T-helper 17 cell (primary cell): Measurements from ENCODE around the gene RIC3. TPM values are rescaled to one million over a fixed set of nuclear protein-coding genes. Genes with fewer than 3 reads are reported as not detected.

Source experiments
- ATAC-seq: fragments of 150-1000 bp; cut with Tn5 transposase; 2 replicates; pipeline ENCODE4 v1.10.0; 2021; ENCODE audit warnings: mild to moderate bottlenecking, moderate library complexity
- DNase-seq, 3 donors: peaks; one replicate each; pipeline versions ENCODE4 v3.0.0 to v3.0.0-alpha.2; 2020 to 2021
- H3K9me3 ChIP-seq: one replicate; pipeline ENCODE4 v1.7.0; 2013; ENCODE audit warnings: low read length, mild to moderate bottlenecking; ENCODE audit not compliant: control insufficient read depth, poor library complexity, severe bottlenecking
- H3K27ac Mint-ChIP-seq: one replicate; pipeline ENCODE4 v1.8.0; 2022; ENCODE audit warnings: mild to moderate bottlenecking, moderate library complexity, mixed read lengths
- H3K27me3 Mint-ChIP-seq: one replicate; pipeline ENCODE4 v1.8.0; 2022; ENCODE audit warnings: mixed read lengths
- H3K36me3 Mint-ChIP-seq: one replicate; pipeline ENCODE4 v1.8.0; 2022; ENCODE audit warnings: low read depth, mixed read lengths
- H3K4me1 Mint-ChIP-seq: one replicate; pipeline ENCODE4 v1.8.0; 2022; ENCODE audit warnings: mild to moderate bottlenecking, mixed read lengths
- H3K4me3 Mint-ChIP-seq: one replicate; pipeline ENCODE4 v1.8.0; 2022; ENCODE audit warnings: mild to moderate bottlenecking, moderate library complexity, mixed read lengths
- total RNA-seq, 4 donors: library from RNA in 2 of 4; stranded (reverse) in 2 of 4; gene quantifications; one replicate each; pipeline ENCODE4 v1.2.3 and lab custom pipeline; 2022 to 2026

RIC3 gene
- total RNA-seq, 2 donors from 2014 or later = 38.8 to 52.9 TPM

- H3K36me3 Mint-ChIP-seq = no peaks in the 10 kb centered on the region
- peaks cover 12% of the 10 kb centered on the region for H3K27me3 Mint-ChIP-seq
- H3K4me3 Mint-ChIP-seq = no peak overlapping the region
- H3K4me1 Mint-ChIP-seq = peaks cover 2% of the 10 kb centered on the region
- H3K9me3 ChIP-seq = no peaks in the 10 kb centered on the region
- no peak for DNase-seq
- no peak overlapping the region for H3K27ac Mint-ChIP-seq
- ATAC-seq = no peak
Observed at GRCh38 chr11:8061555-8062428, 107.0 kb downstream of the RIC3 start.

GRCh38 chr11:8060801-8061554 is 107.8 kb downstream of the RIC3 start:
- Mint-ChIP-seq H3K36me3 (no peaks in the 10 kb centered on the region), H3K27ac (no peak overlapping the region), H3K4me3 (peak overlapping the region; percentile 19), H3K27me3 (peaks cover 17% of the 10 kb centered on the region), H3K4me1 (peaks cover 5% of the 10 kb centered on the region)
- ATAC-seq (no peak), DNase-seq (no peak)
- no peaks in the 10 kb centered on the region for H3K9me3 ChIP-seq

GRCh38 chr11:8060146-8060719 is 108.6 kb downstream of the RIC3 start:
- Mint-ChIP-seq H3K4me1 (peaks cover 5% of the 10 kb centered on the region), H3K27me3 (peaks cover 17% of the 10 kb centered on the region), H3K36me3 (no peaks in the 10 kb centered on the region), H3K27ac (no peak overlapping the region), H3K4me3 (no peak overlapping the region)
- ATAC-seq = no peak
- H3K9me3 ChIP-seq = no peaks in the 10 kb centered on the region
- no peak for DNase-seq

GRCh38 chr11:8059571-8060011 is 109.2 kb downstream of the RIC3 start:
- H3K4me1 Mint-ChIP-seq = peaks cover 8% of the 10 kb centered on the region
- H3K4me3 Mint-ChIP-seq = no peak overlapping the region
- ATAC-seq (no peak), DNase-seq (no peak)
- H3K9me3 ChIP-seq = no peaks in the 10 kb centered on the region
- H3K27ac Mint-ChIP-seq = no peak overlapping the region
- H3K27me3 Mint-ChIP-seq = peaks cover 16% of the 10 kb centered on the region
- H3K36me3 Mint-ChIP-seq = no peaks in the 10 kb centered on the region

- Mint-ChIP-seq H3K27me3 (peaks cover 12% of the 10 kb centered on the region), H3K27ac (no peak overlapping the region), H3K36me3 (no peaks in the 10 kb centered on the region), H3K4me1 (peaks cover 6% of the 10 kb centered on the region), H3K4me3 (no peak overlapping the region)
- DNase-seq = no peak
- ATAC-seq = no peak
- no peaks in the 10 kb centered on the region for H3K9me3 ChIP-seq
Observed at GRCh38 chr11:8059030-8059429, 109.8 kb downstream of the RIC3 start.

- no peaks in the 10 kb centered on the region for H3K9me3 ChIP-seq
- no peaks in the 10 kb centered on the region for H3K36me3 Mint-ChIP-seq
- ATAC-seq = no peak
- no peak for DNase-seq
- H3K4me3 Mint-ChIP-seq = no peak overlapping the region
- H3K27ac Mint-ChIP-seq = no peak overlapping the region
- H3K4me1 Mint-ChIP-seq = peaks cover 6% of the 10 kb centered on the region
- H3K27me3 Mint-ChIP-seq = peaks cover 12% of the 10 kb centered on the region
Observed at GRCh38 chr11:8058216-8058615, 110.6 kb downstream of the RIC3 start.

- H3K27ac Mint-ChIP-seq = peak overlapping the region; percentile 72
Observed at GRCh38 chr11:8056810-8057463, 111.9 kb downstream of the RIC3 start.

More at GRCh38 chr11:8056810-8057463, 111.9 kb downstream of the RIC3 start:
- DNase-seq (no peak), ATAC-seq (no peak)
- peaks cover 6% of the 10 kb centered on the region for H3K4me1 Mint-ChIP-seq
- no peaks in the 10 kb centered on the region for H3K9me3 ChIP-seq
- peaks cover 12% of the 10 kb centered on the region for H3K27me3 Mint-ChIP-seq
- H3K4me3 Mint-ChIP-seq = no peak overlapping the region
- H3K36me3 Mint-ChIP-seq = no peaks in the 10 kb centered on the region

Other genes with a start within 250 kb of the RIC3 start
- gene OR10A6, start 237.8 kb downstream of the RIC3 start, total RNA-seq = not detected
- gene OR10A3, start 227.3 kb downstream of the RIC3 start, total RNA-seq = not detected
- gene NLRP10, start 203.6 kb downstream of the RIC3 start, total RNA-seq = not detected
- gene EIF3F, start 181.7 kb downstream of the RIC3 start, total RNA-seq = 100 to 1,000 TPM; 376 to 391 TPM
- gene TUB, start 87.8 kb downstream of the RIC3 start, total RNA-seq = under 1 TPM; 0.37 to 0.72 TPM
- gene LMO1, start 94.9 kb upstream of the RIC3 start, total RNA-seq = not detected